Measurements from ENCODE around the gene ALKBH1. TPM values are rescaled to one million over a fixed set of nuclear protein-coding genes. Genes with fewer than 3 reads are reported as not detected.

The ALKBH1 gene
- total and polyA plus RNA-seq, 9 of the 15 experiments (the other 6 are each of a cell fraction or from before 2014, with no cell fraction given) = 5.3 to 19.4 (median 10.7) TPM

DNA sequence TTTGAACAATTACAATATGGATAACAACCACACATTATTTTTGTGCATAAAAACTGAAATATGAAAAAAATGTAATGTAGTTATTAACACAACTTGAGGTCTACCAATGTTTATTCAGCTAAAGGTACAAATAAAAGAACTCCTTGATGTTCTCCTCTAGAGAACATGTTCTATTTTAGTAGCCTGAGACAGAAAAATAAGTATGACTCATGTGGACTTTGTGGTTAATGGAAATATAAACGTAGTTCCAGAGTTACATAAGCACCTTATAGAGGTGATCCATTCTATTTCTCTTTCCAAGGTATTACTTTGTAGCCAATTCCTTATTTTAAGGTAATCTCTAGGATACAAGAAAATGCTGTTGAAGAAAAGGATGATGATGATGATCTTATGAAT, 25.7 kb downstream of the ALKBH1 start:
- no peak for ATAC-seq
- Histone ChIP-seq H3K4me2 (ENCODE audit: insufficient read depth, low read length) (no peak overlapping the region), H3K4me1 (replicated peaks in 1 of 2; ENCODE audit: control insufficient read depth in 2 of 2, insufficient read depth in 2 of 2, low read length in 2 of 2) (no peaks in the 10 kb centered on the region), H3K9me3 (replicated peaks; ENCODE audit: control insufficient read depth, insufficient read depth, low read depth, low read length) (no peaks in the 10 kb centered on the region), H3K27ac (ENCODE audit: extremely low read depth, low read depth, low read length) (no peak overlapping the region), H4K20me1 (replicated peaks; ENCODE audit: control insufficient read depth, insufficient read depth, low read length) (no peaks in the 10 kb centered on the region), H3K9ac (ENCODE audit: insufficient read depth in 1 of 2, low read depth in 2 of 2, low read length in 2 of 2) (no peak overlapping the region), H3K27me3 (ENCODE audit: control insufficient read depth in 2 of 2, insufficient read depth in 2 of 2, low read length in 2 of 2) (no peaks in the 10 kb centered on the region), H3K36me3 (ENCODE audit: control insufficient read depth, insufficient read depth, low read length) (peaks cover 11% of the 10 kb centered on the region; the same call in 2 of the 3 replicates), H2AFZ (ENCODE audit: low read depth, low read length) (no peak overlapping the region), H3K4me3 (no peak overlapping the region), H3K79me2 (ENCODE audit: control insufficient read depth, insufficient read depth, low read length) (no peaks in the 10 kb centered on the region), H3K9me1 (ENCODE audit: control insufficient read depth, insufficient read depth, low read length) (no peaks in the 10 kb centered on the region)
- no TSS peak for BruUV-seq (replicated peaks)
- WGBS (ENCODE audit: insufficient coverage, low coverage, missing lambda C conversion rate) = 7% methylated on average over 1 of the region's 1 CpG
- TF ChIP-seq FOSL1 (tag; conservative IDR thresholded peaks at IDR 0.05) (0 out of 2 replicates have a peak, but pooled peaks have one; percentile 20), ZNF79 (CRISPR knock-in tag; IDR thresholded peaks at IDR 0.05; ENCODE audit: low read depth) (no peak), FOXJ3 (CRISPR knock-in tag; IDR thresholded peaks at IDR 0.05) (no peak), ZNF280A (IDR thresholded peaks at IDR 0.05; ENCODE audit: low read depth, partially characterized antibody) (no peak), UBTF (IDR thresholded peaks at IDR 0.05; ENCODE audit: borderline replicate concordance in 1 of 2, low read depth in 2 of 2, low read length in 2 of 2) (no peak), NFRKB (IDR thresholded peaks at IDR 0.05; ENCODE audit: low read depth) (no peak), CTBP1 (IDR thresholded peaks at IDR 0.05; ENCODE audit: borderline replicate concordance) (no peak)
- TF ChIP-seq, protein P1, sequence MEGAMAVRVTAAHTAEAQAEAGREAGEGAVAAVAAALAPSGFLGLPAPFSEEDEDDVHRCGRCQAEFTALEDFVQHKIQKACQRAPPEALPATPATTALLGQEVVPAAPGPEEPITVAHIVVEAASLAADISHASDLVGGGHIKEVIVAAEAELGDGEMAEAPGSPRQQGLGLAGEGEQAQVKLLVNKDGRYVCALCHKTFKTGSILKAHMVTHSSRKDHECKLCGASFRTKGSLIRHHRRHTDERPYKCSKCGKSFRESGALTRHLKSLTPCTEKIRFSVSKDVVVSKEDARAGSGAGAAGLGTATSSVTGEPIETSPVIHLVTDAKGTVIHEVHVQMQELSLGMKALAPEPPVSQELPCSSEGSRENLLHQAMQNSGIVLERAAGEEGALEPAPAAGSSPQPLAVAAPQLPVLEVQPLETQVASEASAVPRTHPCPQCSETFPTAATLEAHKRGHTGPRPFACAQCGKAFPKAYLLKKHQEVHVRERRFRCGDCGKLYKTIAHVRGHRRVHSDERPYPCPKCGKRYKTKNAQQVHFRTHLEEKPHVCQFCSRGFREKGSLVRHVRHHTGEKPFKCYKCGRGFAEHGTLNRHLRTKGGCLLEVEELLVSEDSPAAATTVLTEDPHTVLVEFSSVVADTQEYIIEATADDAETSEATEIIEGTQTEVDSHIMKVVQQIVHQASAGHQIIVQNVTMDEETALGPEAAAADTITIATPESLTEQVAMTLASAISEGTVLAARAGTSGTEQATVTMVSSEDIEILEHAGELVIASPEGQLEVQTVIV (CRISPR knock-in tag; IDR thresholded peaks at IDR 0.05; ENCODE audit: borderline replicate concordance) = no peak
- TF ChIP-seq, protein P2, sequence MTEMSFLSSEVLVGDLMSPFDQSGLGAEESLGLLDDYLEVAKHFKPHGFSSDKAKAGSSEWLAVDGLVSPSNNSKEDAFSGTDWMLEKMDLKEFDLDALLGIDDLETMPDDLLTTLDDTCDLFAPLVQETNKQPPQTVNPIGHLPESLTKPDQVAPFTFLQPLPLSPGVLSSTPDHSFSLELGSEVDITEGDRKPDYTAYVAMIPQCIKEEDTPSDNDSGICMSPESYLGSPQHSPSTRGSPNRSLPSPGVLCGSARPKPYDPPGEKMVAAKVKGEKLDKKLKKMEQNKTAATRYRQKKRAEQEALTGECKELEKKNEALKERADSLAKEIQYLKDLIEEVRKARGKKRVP (CRISPR knock-in tag; IDR thresholded peaks at IDR 0.05) = no peak
- CTCF ChIA-PET (ENCODE audit: low intra/inter-chr PET ratio) = no interaction called here
- in situ Hi-C loops (cut with MboI) (no loop called here), intact Hi-C loops (cut with micrococcal nuclease) (no loop called here)
- POLR2A ChIA-PET = no interaction called here
- DNase-seq (ENCODE audit: extremely low read depth in 1 of 4, low spot score in 3 of 4) = no peak
- no peak for FAIRE-seq

Data from K562 (cell line).